K562 (cell line): ENCODE measurements around the gene DOCK1. TPM values are rescaled to one million over a fixed set of nuclear protein-coding genes. Genes with fewer than 3 reads are reported as not detected.

ENCODE experiments used
- ATAC-seq: fragments of 200-7000 bp; cut with Tn5 transposase; 3 replicates; pipeline ENCODE4 v1.9.1; 2020; ENCODE audit warnings: moderate library complexity
- BruUV-seq: library from RNA; stranded (reverse); fragments of 400-500 nt; replicated peaks from 2 replicates; lab custom pipeline; 2021; lab: Mats Ljungman, UMichigan
- CTCF ChIA-PET: fragments of 300-600 bp; formaldehyde crosslinking; extraction: SDS; loops from one replicate; lab custom pipeline; 2021; ENCODE audit warnings: low intra/inter-chr PET ratio; lab: Yijun Ruan, JAX
- POLR2A ChIA-PET: fragments of 300-600, 350-650 bp; sonication (Branson Sonifier 250); formaldehyde crosslinking; extraction: SDS; loops from one replicate; lab custom pipeline; 2021; ENCODE audit warnings: antibody characterized with exemption, inconsistent platforms; lab: Yijun Ruan, JAX
- DNase-seq, 4 experiments: peaks; one replicate each; pipeline versions ENCODE4 v3.0.0 to v3.0.0-alpha.2; 2011 to 2018; ENCODE audit warnings: low spot score in 3 of 4, mixed read lengths in 3 of 4; ENCODE audit errors: extremely low read depth in 1 of 4
- FAIRE-seq: peaks from 2 replicates; lab custom pipeline; 2011; peaks lifted over from hg19 to GRCh38; lab: Jason Lieb, UNC
- H2AFZ ChIP-seq: 2 replicates; pipeline ENCODE4 v1.6.0; 2011; ENCODE audit warnings: low read depth, low read length, control low read depth, inconsistent platforms
- H3K27ac ChIP-seq: fragments of 200-600 bp; 3 replicates; pipeline ENCODE4 v1.8.0; 2011; ENCODE audit warnings: low read depth, mild to moderate bottlenecking, control low read depth, inconsistent platforms, low read length, moderate library complexity, mixed read lengths; ENCODE audit errors: extremely low read depth
- H3K27me3 ChIP-seq, 2 experiments: fragments of 300-600 bp in 1 of 2; 2 replicates in 1 of 2; 3 replicates in 1 of 2; pipeline versions ENCODE4 v1.6.0 to v1.8.0; 2011; ENCODE audit warnings: inconsistent platforms in 2 of 2, low read length in 2 of 2, mild to moderate bottlenecking in 1 of 2, mixed read lengths in 1 of 2, moderate library complexity in 1 of 2; ENCODE audit not compliant: control insufficient read depth in 2 of 2, insufficient read depth in 2 of 2
- H3K36me3 ChIP-seq: fragments of 300-600 bp; 3 replicates; pipeline ENCODE4 v1.8.0; 2011; ENCODE audit warnings: mild to moderate bottlenecking, low read length, inconsistent platforms; ENCODE audit not compliant: control insufficient read depth, insufficient read depth
- H3K4me1 ChIP-seq, 2 experiments: fragments of 200-600 bp in 1 of 2; replicated peaks in 1 of 2; 2 replicates in 1 of 2; 3 replicates in 1 of 2; pipeline versions ENCODE4 v1.5.1 to v1.8.0; 2011; ENCODE audit warnings: inconsistent platforms in 2 of 2, low read length in 2 of 2, mild to moderate bottlenecking in 1 of 2, mixed read lengths in 1 of 2, moderate library complexity in 1 of 2; ENCODE audit not compliant: control insufficient read depth in 2 of 2, insufficient read depth in 2 of 2
- H3K4me2 ChIP-seq: 2 replicates; pipeline ENCODE4 v1.6.1; 2011; ENCODE audit warnings: low read length, control low read depth, inconsistent platforms, mixed read lengths; ENCODE audit not compliant: insufficient read depth
- H3K4me3 ChIP-seq: fragments of 200-600 bp; sonication (generic), shearing (Covaris generic); 2 replicates; pipeline ENCODE4 v1.5.1; 2016; ENCODE audit warnings: control low read depth, inconsistent platforms
- H3K79me2 ChIP-seq: fragments of 200-600 bp; 3 replicates; pipeline ENCODE4 v1.8.0; 2011; ENCODE audit warnings: low read length, inconsistent platforms; ENCODE audit not compliant: control insufficient read depth, insufficient read depth
- H3K9ac ChIP-seq, 2 experiments: 2 replicates each; pipeline versions ENCODE4 v1.6.0 to v1.6.1; 2011; ENCODE audit warnings: low read depth in 2 of 2, low read length in 2 of 2, control low read depth in 1 of 2, inconsistent platforms in 1 of 2, mild to moderate bottlenecking in 1 of 2, mixed read lengths in 1 of 2; ENCODE audit not compliant: insufficient read depth in 1 of 2
- H3K9me1 ChIP-seq: one replicate; pipeline ENCODE4 v1.6.0; 2011; ENCODE audit warnings: inconsistent platforms, mild to moderate bottlenecking, low read length, moderate library complexity; ENCODE audit not compliant: control insufficient read depth, insufficient read depth
- H3K9me3 ChIP-seq: replicated peaks from 2 replicates; pipeline ENCODE4 v1.5.1; 2011; ENCODE audit warnings: low read depth, low read length, inconsistent platforms; ENCODE audit not compliant: control insufficient read depth, insufficient read depth
- H4K20me1 ChIP-seq: replicated peaks from 2 replicates; pipeline ENCODE4 v1.6.1; 2011; ENCODE audit warnings: low read length, inconsistent platforms, mixed read lengths; ENCODE audit not compliant: control insufficient read depth, insufficient read depth
- BCL6 ChIP-seq: fragments of 250-450 bp; sonication (Bioruptor Pico); IDR thresholded peaks from 2 replicates; pipeline ENCODE4 v1.4.0; 2020
- ETS2 ChIP-seq: IDR thresholded peaks from 2 replicates; pipeline ENCODE4 v1.6.1; 2016; ENCODE audit warnings: borderline replicate concordance, missing genetic modification characterization, mild to moderate bottlenecking, moderate library complexity, missing compliant biosample characterization; ENCODE audit not compliant: poor library complexity, severe bottlenecking
- GATAD2A ChIP-seq: fragments of 450-650 bp; IDR thresholded peaks from 2 replicates; pipeline ENCODE4 v1.6.1; 2017
- RBM22 ChIP-seq: fragments of 200-400 bp; formaldehyde crosslinking; IDR thresholded peaks from 2 replicates; pipeline ENCODE4 v1.6.1; 2018; ENCODE audit warnings: low read length, low read depth; ENCODE audit not compliant: poor library complexity, severe bottlenecking
- ZBTB40 ChIP-seq, 2 experiments: fragments of 450-650 bp in 1 of 2; sonication (generic) in 1 of 2; formaldehyde crosslinking in 1 of 2; IDR thresholded peaks; 2 replicates each; pipeline versions ENCODE4 v1.7.1 to v1.9.0; 2016 to 2022; ENCODE audit warnings: inconsistent platforms in 1 of 2, mild to moderate bottlenecking in 1 of 2, missing genetic modification reagents in 1 of 2
- ZBTB7A ChIP-seq: IDR thresholded peaks from 2 replicates; pipeline ENCODE4 v1.6.1; 2011; ENCODE audit warnings: low read depth, mild to moderate bottlenecking, low read length, moderate library complexity, borderline replicate concordance; ENCODE audit not compliant: control insufficient read depth
- ZNF184 ChIP-seq: sonication (generic); formaldehyde crosslinking; IDR thresholded peaks from 2 replicates; pipeline ENCODE4 v1.5.0; 2020; ENCODE audit warnings: missing genetic modification reagents
- ZNF518B ChIP-seq: fragments of 250-450 bp; sonication (Bioruptor Pico); IDR thresholded peaks from 2 replicates; pipeline ENCODE4 v1.5.0; 2021; ENCODE audit warnings: mild to moderate bottlenecking, moderate library complexity
- WGBS: fragments of 100-300 bp; shearing (Covaris generic); methylation state at CpG from one replicate; pipeline ENCODE4 v1.1.6; 2016; ENCODE audit warnings: low coverage, mixed read lengths; ENCODE audit not compliant: insufficient coverage; ENCODE audit errors: missing lambda C conversion rate; 5-methylcytosine and 5-hydroxymethylcytosine counted together
- in situ Hi-C: fragments of 300-500 bp; cut with MboI; formaldehyde crosslinking; loops from 4 replicates; pipeline ENCODE4 v1.15.0; 2018; ENCODE audit warnings: inconsistent platforms, mixed read lengths
- intact Hi-C: fragments of 100-400 bp; cut with micrococcal nuclease; formaldehyde crosslinking; loops from 2 replicates; pipeline ENCODE4 v1.14.2; 2022
- polyA plus RNA-seq, 8 experiments: library from polyadenylated mRNA; depleted of rRNA in 4 of 8; stranded (reverse) in 5 of 8; unstranded in 3 of 8; fragments of >200 nt; fragmentation: Nextera tagmentation in 2 of 8; fragmentation: Illumina TruSeq in 1 of 8; extraction: Ambion mirVana in 2 of 8; extraction: Trizol in 1 of 8; gene quantifications; 2 replicates each; pipeline versions ENCODE4 v1.2.1 to v1.2.3, GENCODE V29; 2011 to 2014; ENCODE audit warnings: inconsistent platforms in 1 of 8, missing spikeins in 1 of 8
- total RNA-seq, 7 experiments: library from RNA; depleted of rRNA in 6 of 7; stranded (reverse); fragments of >200 nt in 6 of 7; fragmentation: Illumina TruSeq in 2 of 7; extraction: Trizol in 2 of 7; gene quantifications; 2 replicates each; pipeline versions ENCODE4 v1.2.1 to v1.2.3, GENCODE V29; 2011 to 2021; ENCODE audit warnings: low replicate concordance in 1 of 7

DOCK1 gene
- total and polyA plus RNA-seq, 9 of the 15 experiments (the other 6 are each of a cell fraction or from before 2014, with no cell fraction given), result 0.31 TPM; not detected in 8

GRCh38 chr10:127429601-127430312 is 524.5 kb downstream of the DOCK1 start:
- no peak for ATAC-seq
- Histone ChIP-seq H2AFZ (no peak overlapping the region), H3K9me1 (no peaks in the 10 kb centered on the region), H3K4me3 (no peak overlapping the region), H3K79me2 (no peaks in the 10 kb centered on the region), H3K4me1 (no peaks in the 10 kb centered on the region), H3K9ac (no peak overlapping the region), H3K27ac (no peak overlapping the region), H3K9me3 (no peaks in the 10 kb centered on the region), H3K4me2 (no peak overlapping the region), H3K27me3 (no peaks in the 10 kb centered on the region), H4K20me1 (no peaks in the 10 kb centered on the region), H3K36me3 (no peaks in the 10 kb centered on the region)
- in situ Hi-C loops, result no loop called here
- CTCF ChIA-PET, result no interaction called here
- intact Hi-C loops, result no loop called here
- no peak for FAIRE-seq
- DNase-seq, result no peak
- WGBS, result 2% methylated on average over 15 of the region's 19 CpGs
- BruUV-seq, result no TSS peak
- POLR2A ChIA-PET, result no interaction called here
- no peak for TF ChIP-seq GATAD2A
- no peak for TF ChIP-seq ZBTB40 (IDR thresholded peaks at IDR 0.05)
- TF ChIP-seq ZBTB40 (CRISPR knock-in tag; IDR thresholded peaks at IDR 0.05), result no peak
- TF ChIP-seq BCL6 (CRISPR knock-in tag), result no peak
- no peak for TF ChIP-seq ZNF184 (CRISPR knock-in tag)
- no peak for TF ChIP-seq RBM22
- TF ChIP-seq ZNF518B (CRISPR knock-in tag), result no peak
- no peak for TF ChIP-seq ZBTB7A
- no peak for TF ChIP-seq ETS2 (tag)
